Skeletal muscle tissue (tissue), 4 donors: ENCODE measurements around the gene ENSA. TPM values are rescaled to one million over a fixed set of nuclear protein-coding genes. Genes with fewer than 3 reads are reported as not detected.
"Not testable (repeated sequence)": the region's sequence is repeated elsewhere in the genome, so short reads cannot be mapped to it uniquely, and the experiment has no call there.

Experiments
- H3K27ac ChIP-seq: one replicate; pipeline ENCODE4 v1.7.0; 2013; ENCODE audit warnings: mild to moderate bottlenecking, low read depth, low read length, inconsistent platforms
- H3K27me3 ChIP-seq, 3 donors: one replicate each; pipeline ENCODE4 v1.7.0; 2013; ENCODE audit warnings: low read length in 3 of 3; ENCODE audit not compliant: control insufficient read depth in 3 of 3, insufficient read depth in 3 of 3
- H3K36me3 ChIP-seq, 3 donors: one replicate each; pipeline ENCODE4 v1.7.0; 2013; ENCODE audit warnings: low read length in 3 of 3; ENCODE audit not compliant: control insufficient read depth in 3 of 3, insufficient read depth in 3 of 3
- H3K4me1 ChIP-seq, 3 donors: one replicate each; pipeline ENCODE4 v1.7.0; 2013; ENCODE audit warnings: low read length in 3 of 3, mild to moderate bottlenecking in 3 of 3; ENCODE audit not compliant: control insufficient read depth in 3 of 3, insufficient read depth in 3 of 3
- H3K4me3 ChIP-seq, 3 donors: one replicate each; pipeline ENCODE4 v1.7.0; 2013; ENCODE audit warnings: low read length in 3 of 3
- H3K9ac ChIP-seq, 3 donors: one replicate each; pipeline ENCODE4 v1.7.0; 2013; ENCODE audit warnings: low read length in 3 of 3, mild to moderate bottlenecking in 3 of 3, moderate library complexity in 2 of 3, low read depth in 1 of 3
- H3K9me3 ChIP-seq, 3 donors: one replicate each; pipeline ENCODE4 v1.7.0; 2013; ENCODE audit warnings: low read length in 3 of 3; ENCODE audit not compliant: control insufficient read depth in 3 of 3
- total RNA-seq: library from RNA; depleted of rRNA; stranded (reverse); fragments of >200 nt; gene quantifications from one replicate; pipeline ENCODE4 v1.2.3, GENCODE V29; 2014
- donor health status: Osteomylitis.

Gene ENSA
- total RNA-seq, 1 donor from 2014 or later: 63.7 TPM

- peaks cover 5 to 25% (median 21%) of the 10 kb centered on the region in 3 donors for H3K4me1 ChIP-seq
- H3K27ac ChIP-seq: peak overlapping the region; percentile 76
- no peaks in the 10 kb centered on the region for H3K9me3 ChIP-seq
Measured at GRCh38 chr1:150610576-150610975, 18.8 kb downstream of the ENSA start.

GRCh38 chr1:150609732-150610131 lies 19.7 kb downstream of the ENSA start:
- Histone ChIP-seq H3K4me3 (no peak overlapping the region), H3K9ac (no peak overlapping the region), H3K4me1 (peaks cover 9 to 25% (median 25%) of the 10 kb centered on the region in 3 donors), H3K36me3 (no peaks in the 10 kb centered on the region), H3K27ac (no peak overlapping the region), H3K9me3 (no peaks in the 10 kb centered on the region), H3K27me3 (no peaks in the 10 kb centered on the region)

More at GRCh38 chr1:150610576-150610975, 18.8 kb downstream of the ENSA start:
- no peak overlapping the region for H3K9ac ChIP-seq
- H3K27me3 ChIP-seq: no peaks in the 10 kb centered on the region
- no peak overlapping the region for H3K4me3 ChIP-seq
- H3K36me3 ChIP-seq: no peaks in the 10 kb centered on the region

- Histone ChIP-seq H3K4me1 (peaks cover 9 to 17% (median 10%) of the 10 kb centered on the region in 3 donors), H3K27ac (no peak overlapping the region), H3K9me3 (no peaks in the 10 kb centered on the region), H3K36me3 (no peaks in the 10 kb centered on the region), H3K9ac (no peak overlapping the region), H3K4me3 (no peak overlapping the region), H3K27me3 (no peaks in the 10 kb centered on the region)
Measured at GRCh38 chr1:150606463-150607142, 22.8 kb downstream of the ENSA start.

- not testable (repeated sequence) for H3K9me3 ChIP-seq, H3K27ac ChIP-seq, H3K4me3 ChIP-seq, H3K36me3 ChIP-seq, H3K27me3 ChIP-seq, H3K9ac ChIP-seq
- H3K4me1 ChIP-seq: peaks cover 8 to 14% (median 9%) of the 10 kb centered on the region in 3 donors
Measured at GRCh38 chr1:150605451-150605731, 24.0 kb downstream of the ENSA start.

GRCh38 chr1:150604226-150604588 lies 25.2 kb downstream of the ENSA start:
- H3K9me3 ChIP-seq: no peaks in the 10 kb centered on the region
- no peaks in the 10 kb centered on the region for H3K36me3 ChIP-seq
- H3K9ac ChIP-seq: no peak overlapping the region
- peak overlapping the region; percentile 88 for H3K27ac ChIP-seq
- H3K4me3 ChIP-seq: no peak overlapping the region
- H3K27me3 ChIP-seq: no peaks in the 10 kb centered on the region
- peaks cover 0 to 10% (median 9%) of the 10 kb centered on the region in 3 donors for H3K4me1 ChIP-seq

GRCh38 chr1:150603711-150604110 lies 25.7 kb downstream of the ENSA start:
- H3K27ac ChIP-seq: peak overlapping the region; percentile 88

GRCh38 chr1:150602372-150602771 lies 27.0 kb downstream of the ENSA start:
- H3K27ac ChIP-seq, H3K36me3 ChIP-seq, H3K27me3 ChIP-seq, H3K9me3 ChIP-seq, H3K4me1 ChIP-seq, H3K9ac ChIP-seq, H3K4me3 ChIP-seq: not testable (repeated sequence)

More at GRCh38 chr1:150603711-150604110, 25.7 kb downstream of the ENSA start:
- no peaks in the 10 kb centered on the region for H3K27me3 ChIP-seq
- H3K9me3 ChIP-seq: no peaks in the 10 kb centered on the region
- H3K4me1 ChIP-seq: peaks cover 0 to 10% (median 9%) of the 10 kb centered on the region in 3 donors
- H3K9ac ChIP-seq: no peak overlapping the region
- no peak overlapping the region for H3K4me3 ChIP-seq
- no peaks in the 10 kb centered on the region for H3K36me3 ChIP-seq

GRCh38 chr1:150601540-150601939 lies 27.9 kb downstream of the ENSA start:
- Histone ChIP-seq H3K27me3 (no peaks in the 10 kb centered on the region), H3K9me3 (no peaks in the 10 kb centered on the region), H3K36me3 (no peaks in the 10 kb centered on the region), H3K27ac (no peak overlapping the region), H3K9ac (no peak overlapping the region), H3K4me1 (peaks cover 0 to 10% (median 9%) of the 10 kb centered on the region in 3 donors), H3K4me3 (no peak overlapping the region)

GRCh38 chr1:150598346-150598745 lies 31.1 kb downstream of the ENSA start:
- H3K4me3 ChIP-seq, H3K4me1 ChIP-seq, H3K9ac ChIP-seq, H3K36me3 ChIP-seq, H3K9me3 ChIP-seq, H3K27ac ChIP-seq, H3K27me3 ChIP-seq: not testable (repeated sequence)

GRCh38 chr1:150596976-150597375 lies 32.4 kb downstream of the ENSA start:
- no peaks in the 10 kb centered on the region for H3K4me1 ChIP-seq
- H3K27ac ChIP-seq: no peak overlapping the region
- no peak overlapping the region for H3K9ac ChIP-seq
- no peaks in the 10 kb centered on the region for H3K9me3 ChIP-seq
- no peak overlapping the region for H3K4me3 ChIP-seq
- no peaks in the 10 kb centered on the region for H3K36me3 ChIP-seq
- H3K27me3 ChIP-seq: no peaks in the 10 kb centered on the region
